RWPE2 (cell line): ENCODE results near the gene SRSF8.

Source experiments
- ATAC-seq: fragments of 200-7000 bp; cut with Tn5 transposase; 3 replicates; pipeline ENCODE4 v1.9.1; 2021; ENCODE audit warnings: low read depth
- DNase-seq: peaks from one replicate; pipeline ENCODE4 v3.0.0-alpha.2; 2020; ENCODE audit warnings: low spot score
- H3K27ac ChIP-seq: fragments of 450-650 bp; 2 replicates; pipeline ENCODE4 v1.5.1; 2017; ENCODE audit warnings: mild to moderate bottlenecking; ENCODE audit not compliant: poor library complexity, severe bottlenecking
- H3K27me3 ChIP-seq: fragments of 250-450 bp; sonication (Bioruptor Pico); 2 replicates; pipeline ENCODE4 v1.5.1; 2021; ENCODE audit warnings: mild to moderate bottlenecking, moderate library complexity; ENCODE audit not compliant: insufficient read depth, poor library complexity, severe bottlenecking
- H3K36me3 ChIP-seq: fragments of 250-450 bp; sonication (Bioruptor Pico); 2 replicates; pipeline ENCODE4 v1.5.1; 2020; ENCODE audit warnings: low read depth, mild to moderate bottlenecking, moderate library complexity
- H3K4me1 ChIP-seq: fragments of 250-450 bp; sonication (Bioruptor Pico); 2 replicates; pipeline ENCODE4 v1.5.1; 2021; ENCODE audit warnings: mild to moderate bottlenecking, moderate library complexity; ENCODE audit not compliant: insufficient read depth, poor library complexity, severe bottlenecking
- H3K4me3 ChIP-seq: fragments of 250-450 bp; sonication (Bioruptor Pico); 2 replicates; pipeline ENCODE4 v1.5.1; 2021; ENCODE audit warnings: mild to moderate bottlenecking, moderate library complexity; ENCODE audit not compliant: severe bottlenecking
- H3K9me3 ChIP-seq: fragments of 250-450 bp; sonication (Bioruptor Pico); 2 replicates; pipeline ENCODE4 v1.5.1; 2021; ENCODE audit warnings: mild to moderate bottlenecking, moderate library complexity; ENCODE audit not compliant: severe bottlenecking
- CTCF ChIP-seq: fragments of 450-650 bp; IDR thresholded peaks from one replicate; pipeline ENCODE4 v1.5.1; 2017; ENCODE audit warnings: mild to moderate bottlenecking, moderate library complexity; ENCODE audit not compliant: poor library complexity, severe bottlenecking

Gene SRSF8

GRCh38 chr11:95067841-95068219, 1.1 kb downstream of the SRSF8 start:
- peaks cover 28% of the 10 kb centered on the region for H3K4me1 ChIP-seq
- H3K27me3 ChIP-seq = no peaks in the 10 kb centered on the region
- peaks cover 14% of the 10 kb centered on the region for H3K36me3 ChIP-seq
- no peaks in the 10 kb centered on the region for H3K9me3 ChIP-seq
- peak overlapping the region; percentile 69 for H3K27ac ChIP-seq
- ATAC-seq (no peak), DNase-seq (no peak)
- peak overlapping the region; percentile 57 for H3K4me3 ChIP-seq
- TF ChIP-seq CTCF = no peak

- DNase-seq = peak; percentile 66
- H3K27ac ChIP-seq = peak overlapping the region; percentile 69
- peaks cover 14% of the 10 kb centered on the region for H3K36me3 ChIP-seq
- ATAC-seq = peak; percentile 83
- TF ChIP-seq CTCF = no peak
- peaks cover 28% of the 10 kb centered on the region for H3K4me1 ChIP-seq
- H3K4me3 ChIP-seq = peak overlapping the region; percentile 57
- H3K27me3 ChIP-seq = no peaks in the 10 kb centered on the region
- no peaks in the 10 kb centered on the region for H3K9me3 ChIP-seq
Observed at GRCh38 chr11:95068549-95068948, 1.8 kb downstream of the SRSF8 start.

GRCh38 chr11:95070471-95070870, 3.8 kb downstream of the SRSF8 start:
- DNase-seq (no peak), ATAC-seq (no peak)
- H3K4me1 ChIP-seq = peaks cover 23% of the 10 kb centered on the region
- no peaks in the 10 kb centered on the region for H3K9me3 ChIP-seq
- H3K27me3 ChIP-seq = no peaks in the 10 kb centered on the region
- H3K4me3 ChIP-seq = no peak overlapping the region
- TF ChIP-seq CTCF = no peak
- no peak overlapping the region for H3K27ac ChIP-seq
- H3K36me3 ChIP-seq = peaks cover 14% of the 10 kb centered on the region

- peaks cover 27% of the 10 kb centered on the region for H3K4me1 ChIP-seq
- H3K27me3 ChIP-seq = no peaks in the 10 kb centered on the region
- no peaks in the 10 kb centered on the region for H3K9me3 ChIP-seq
- no peak overlapping the region for H3K27ac ChIP-seq
- no peak overlapping the region for H3K4me3 ChIP-seq
- ATAC-seq (no peak), DNase-seq (no peak)
- peaks cover 14% of the 10 kb centered on the region for H3K36me3 ChIP-seq
- TF ChIP-seq CTCF = no peak
Observed at GRCh38 chr11:95072948-95073347, 6.2 kb downstream of the SRSF8 start.

GRCh38 chr11:95074792-95075563, 8.3 kb downstream of the SRSF8 start:
- DNase-seq = no peak
- H3K9me3 ChIP-seq = no peaks in the 10 kb centered on the region

More at GRCh38 chr11:95074792-95075563, 8.3 kb downstream of the SRSF8 start:
- no peaks in the 10 kb centered on the region for H3K27me3 ChIP-seq
- H3K4me1 ChIP-seq = peaks cover 14% of the 10 kb centered on the region
- no peak for TF ChIP-seq CTCF
- H3K4me3 ChIP-seq = no peak overlapping the region
- ATAC-seq = no peak
- H3K36me3 ChIP-seq = peaks cover 4% of the 10 kb centered on the region
- H3K27ac ChIP-seq = no peak overlapping the region
